Measurements from ENCODE around the gene LRTM2. TPM values are rescaled to one million over a fixed set of nuclear protein-coding genes. Genes with fewer than 3 reads are reported as not detected.

Gene LRTM2
- not detected for total RNA-seq

GRCh38 chr12:1820191-1820895 is at the start of gene LRTM2:
Gene LRTM2, plus strand, starts transcription at chr12:1820565. Its CDS starts 7,584 bp downstream, at chr12:1828149.
- H3K36me3 Mint-ChIP-seq = no peaks in the 10 kb centered on the region
- no peak within 1 kb of the TSS for H3K27ac Mint-ChIP-seq
- DNase-seq (ENCODE audit: low spot score) (no peak), ATAC-seq (peak in 1 of 2 donors; percentile 18)
- no peak within 1 kb of the TSS for H3K4me3 Mint-ChIP-seq
- H3K9me3 Mint-ChIP-seq = no peaks in the 10 kb centered on the region
- H3K4me1 Mint-ChIP-seq (ENCODE audit: low read depth in 2 of 2) = peaks cover 0 to 3% of the 10 kb centered on the region in 2 donors
- H3K27me3 Mint-ChIP-seq = peaks cover 9 to 17% of the 10 kb centered on the region in 2 donors

- Mint-ChIP-seq H3K9me3 (no peaks in the 10 kb centered on the region), H3K27me3 (no peaks in the 10 kb centered on the region), H3K36me3 (peaks cover 6% of the 10 kb centered on the region), H3K4me3 (no peak overlapping the region), H3K4me1 (ENCODE audit: low read depth in 2 of 2) (peaks cover 13 to 29% of the 10 kb centered on the region in 2 donors), H3K27ac (peak overlapping the region in 1 of 2 donors; percentile 56)
- no peak for DNase-seq (ENCODE audit: low spot score)
- ATAC-seq = no peak
These were observed 46.3 kb upstream of the LRTM2 start for GRCh38 chr12:1773937-1774655.

GRCh38 chr12:1776170-1776921 is 44.0 kb upstream of the LRTM2 start:
- H3K9me3 Mint-ChIP-seq = no peaks in the 10 kb centered on the region
- H3K4me3 Mint-ChIP-seq = no peak overlapping the region
- no peak for DNase-seq (ENCODE audit: low spot score)
- peaks cover 6% of the 10 kb centered on the region for H3K36me3 Mint-ChIP-seq
- H3K27me3 Mint-ChIP-seq = no peaks in the 10 kb centered on the region
- peaks cover 17 to 34% of the 10 kb centered on the region in 2 donors for H3K4me1 Mint-ChIP-seq (ENCODE audit: low read depth in 2 of 2)
- no peak for ATAC-seq
- H3K27ac Mint-ChIP-seq = peak overlapping the region; percentile 12 to 28

- H3K36me3 Mint-ChIP-seq = peaks cover 6% of the 10 kb centered on the region
- ATAC-seq = no peak
- no peaks in the 10 kb centered on the region for H3K27me3 Mint-ChIP-seq
- no peak overlapping the region for H3K4me3 Mint-ChIP-seq
- no peaks in the 10 kb centered on the region for H3K9me3 Mint-ChIP-seq
- no peak for DNase-seq (ENCODE audit: low spot score)
- H3K27ac Mint-ChIP-seq = no peak overlapping the region
- peaks cover 17 to 32% of the 10 kb centered on the region in 2 donors for H3K4me1 Mint-ChIP-seq (ENCODE audit: low read depth in 2 of 2)
These were observed 42.6 kb upstream of the LRTM2 start for GRCh38 chr12:1777798-1778197.

- Mint-ChIP-seq H3K36me3 (peaks cover under 1% of the 10 kb centered on the region), H3K27me3 (no peaks in the 10 kb centered on the region), H3K9me3 (no peaks in the 10 kb centered on the region), H3K27ac (no peak overlapping the region), H3K4me1 (ENCODE audit: low read depth in 2 of 2) (peaks cover 17 to 26% of the 10 kb centered on the region in 2 donors), H3K4me3 (no peak overlapping the region)
- DNase-seq (ENCODE audit: low spot score) (no peak), ATAC-seq (no peak)
These were observed 41.5 kb upstream of the LRTM2 start for GRCh38 chr12:1778911-1779310.

- peaks cover 17 to 22% of the 10 kb centered on the region in 2 donors for H3K4me1 Mint-ChIP-seq (ENCODE audit: low read depth in 2 of 2)
- no peaks in the 10 kb centered on the region for H3K27me3 Mint-ChIP-seq
- H3K27ac Mint-ChIP-seq = no peak overlapping the region
- H3K4me3 Mint-ChIP-seq = no peak overlapping the region
- H3K9me3 Mint-ChIP-seq = no peaks in the 10 kb centered on the region
- ATAC-seq = no peak
- no peaks in the 10 kb centered on the region for H3K36me3 Mint-ChIP-seq
- no peak for DNase-seq (ENCODE audit: low spot score)
These were observed 40.6 kb upstream of the LRTM2 start for GRCh38 chr12:1779783-1780182.

- no peaks in the 10 kb centered on the region for H3K27me3 Mint-ChIP-seq
- H3K4me3 Mint-ChIP-seq = no peak overlapping the region
- no peaks in the 10 kb centered on the region for H3K36me3 Mint-ChIP-seq
- no peak overlapping the region for H3K27ac Mint-ChIP-seq
- H3K4me1 Mint-ChIP-seq (ENCODE audit: low read depth in 2 of 2) = peaks cover 5% of the 10 kb centered on the region in 2 donors
- no peak for DNase-seq (ENCODE audit: low spot score)
- no peaks in the 10 kb centered on the region for H3K9me3 Mint-ChIP-seq
- no peak for ATAC-seq
These were observed 38.6 kb upstream of the LRTM2 start for GRCh38 chr12:1781772-1782171.

- Mint-ChIP-seq H3K4me1 (ENCODE audit: low read depth in 2 of 2) (peaks cover 5% of the 10 kb centered on the region in 2 donors), H3K27me3 (no peaks in the 10 kb centered on the region), H3K9me3 (no peaks in the 10 kb centered on the region), H3K36me3 (no peaks in the 10 kb centered on the region), H3K4me3 (no peak overlapping the region), H3K27ac (no peak overlapping the region)
- no peak for ATAC-seq
- DNase-seq (ENCODE audit: low spot score) = no peak
These were observed 38.1 kb upstream of the LRTM2 start for GRCh38 chr12:1782215-1782614.

- no peak overlapping the region for H3K27ac Mint-ChIP-seq
- H3K27me3 Mint-ChIP-seq = no peaks in the 10 kb centered on the region
- H3K4me3 Mint-ChIP-seq = no peak overlapping the region
- DNase-seq (ENCODE audit: low spot score) (no peak), ATAC-seq (no peak)
- H3K4me1 Mint-ChIP-seq (ENCODE audit: low read depth in 2 of 2) = peaks cover 18 to 19% of the 10 kb centered on the region in 2 donors
- H3K36me3 Mint-ChIP-seq = no peaks in the 10 kb centered on the region
- no peaks in the 10 kb centered on the region for H3K9me3 Mint-ChIP-seq
These were observed 32.7 kb upstream of the LRTM2 start for GRCh38 chr12:1787714-1788113.

GRCh38 chr12:1790444-1790843 is 29.9 kb upstream of the LRTM2 start:
- H3K4me1 Mint-ChIP-seq (ENCODE audit: low read depth in 2 of 2) = peaks cover 18 to 19% of the 10 kb centered on the region in 2 donors
- peak overlapping the region; percentile 32 to 38 for H3K27ac Mint-ChIP-seq
- H3K27me3 Mint-ChIP-seq = no peaks in the 10 kb centered on the region
- no peak overlapping the region for H3K4me3 Mint-ChIP-seq
- H3K9me3 Mint-ChIP-seq = no peaks in the 10 kb centered on the region
- H3K36me3 Mint-ChIP-seq = no peaks in the 10 kb centered on the region
- ATAC-seq (no peak), DNase-seq (ENCODE audit: low spot score) (no peak)

GRCh38 chr12:1791104-1791841 is 29.1 kb upstream of the LRTM2 start:
- Mint-ChIP-seq H3K36me3 (no peaks in the 10 kb centered on the region), H3K27me3 (no peaks in the 10 kb centered on the region), H3K4me3 (no peak overlapping the region), H3K9me3 (no peaks in the 10 kb centered on the region), H3K27ac (peak overlapping the region; percentile 32 to 38), H3K4me1 (ENCODE audit: low read depth in 2 of 2) (peaks cover 22 to 24% of the 10 kb centered on the region in 2 donors)
- ATAC-seq (peak in 1 of 2 donors; percentile 28), DNase-seq (ENCODE audit: low spot score) (no peak)

- Mint-ChIP-seq H3K4me3 (no peak overlapping the region), H3K27me3 (no peaks in the 10 kb centered on the region), H3K9me3 (no peaks in the 10 kb centered on the region), H3K36me3 (no peaks in the 10 kb centered on the region), H3K27ac (no peak overlapping the region), H3K4me1 (ENCODE audit: low read depth in 2 of 2) (peaks cover 22 to 24% of the 10 kb centered on the region in 2 donors)
- DNase-seq (ENCODE audit: low spot score) = no peak
- no peak for ATAC-seq
These were observed 28.0 kb upstream of the LRTM2 start for GRCh38 chr12:1792406-1792805.

- DNase-seq (ENCODE audit: low spot score) (no peak), ATAC-seq (no peak)
- Mint-ChIP-seq H3K4me3 (no peak overlapping the region), H3K9me3 (no peaks in the 10 kb centered on the region), H3K36me3 (no peaks in the 10 kb centered on the region), H3K27me3 (no peaks in the 10 kb centered on the region), H3K4me1 (ENCODE audit: low read depth in 2 of 2) (peaks cover 22 to 26% of the 10 kb centered on the region in 2 donors), H3K27ac (no peak overlapping the region)
These were observed 26.7 kb upstream of the LRTM2 start for GRCh38 chr12:1793426-1794210.

Measured in natural killer cell treated with Interleukin-12 subunit alpha and Interleukin-12 subunit beta and Interleukin-15 and Interleukin-18, amount 100 ng/mL, for 72 hours (primary cell).